GM19455 (cell line): ENCODE results near the gene ZNF689.

Experiments
- ATAC-seq: cut with Tn5 transposase; IDR thresholded peaks from one replicate; pipeline ENCODE4 v1.9.1; 2021; ENCODE audit not compliant: unreplicated experiment

ZNF689 gene

GRCh38 chr16:30566531-30566930 is 43.7 kb downstream of the ZNF689 start:
- no peak for ATAC-seq

DNA sequence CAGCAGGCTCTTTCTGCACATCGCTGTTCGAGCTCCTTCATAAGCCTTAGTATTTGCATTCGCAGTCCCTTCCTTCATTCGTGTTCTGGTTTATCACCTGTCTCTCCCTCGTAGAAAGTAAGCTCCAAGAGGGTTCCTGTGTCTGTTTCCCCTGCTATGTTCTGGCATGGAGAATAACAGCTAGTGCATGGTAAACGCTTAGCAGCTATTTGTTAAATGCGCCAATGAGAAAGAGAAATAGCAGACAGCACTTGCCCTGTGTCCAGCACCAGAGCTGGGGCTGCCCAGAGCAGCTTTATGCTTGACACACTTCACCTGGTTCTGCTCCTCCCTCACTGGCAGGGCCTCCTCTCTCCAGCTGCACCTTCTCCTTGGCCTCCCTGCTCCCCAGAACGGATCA is 44.2 kb downstream of the ZNF689 start:
- no peak for ATAC-seq

- ATAC-seq = no peak
Observed at GRCh38 chr16:30565526-30565925, 44.7 kb downstream of the ZNF689 start.

GRCh38 chr16:30562021-30562420 is 48.2 kb downstream of the ZNF689 start:
- no peak for ATAC-seq

DNA sequence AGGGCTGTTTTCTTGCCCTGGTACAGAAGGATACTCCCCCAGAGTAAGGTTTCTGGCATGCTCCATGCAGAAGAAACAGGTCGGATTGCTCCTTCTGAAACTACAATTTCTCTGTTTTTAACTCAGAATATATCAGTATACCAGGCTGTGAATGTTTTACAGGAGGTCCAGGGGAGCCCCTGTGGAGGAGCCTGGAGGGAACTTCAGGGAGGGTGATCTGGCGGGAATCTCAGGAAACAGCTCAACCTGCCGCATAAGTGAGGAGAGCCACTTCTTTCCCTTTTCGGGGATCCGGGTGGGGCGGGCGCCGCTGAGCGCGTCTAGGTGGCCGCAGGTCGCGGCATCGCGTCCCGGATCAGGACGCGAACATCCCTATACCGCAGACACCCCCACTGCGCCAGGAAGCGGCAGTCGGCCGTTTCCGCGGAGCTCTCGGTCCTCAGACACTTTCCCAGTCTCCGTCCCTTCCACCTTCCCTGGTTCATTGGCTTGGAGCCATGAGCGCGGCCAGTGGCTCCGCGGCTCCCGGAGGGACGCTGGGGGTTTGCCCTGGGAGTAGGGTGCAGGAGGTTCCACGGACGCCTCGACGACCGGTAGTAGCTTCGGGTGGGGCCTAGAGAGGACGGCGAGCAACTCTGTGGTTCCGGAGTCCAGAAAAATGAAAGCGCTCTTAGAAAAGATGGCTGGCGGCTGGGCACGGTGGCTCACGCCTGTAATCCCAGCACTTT is 48.9 kb downstream of the ZNF689 start:
- ATAC-seq = no peak

- ATAC-seq = no peak
Observed at GRCh38 chr16:30559690-30560089, 50.5 kb downstream of the ZNF689 start.

DNA sequence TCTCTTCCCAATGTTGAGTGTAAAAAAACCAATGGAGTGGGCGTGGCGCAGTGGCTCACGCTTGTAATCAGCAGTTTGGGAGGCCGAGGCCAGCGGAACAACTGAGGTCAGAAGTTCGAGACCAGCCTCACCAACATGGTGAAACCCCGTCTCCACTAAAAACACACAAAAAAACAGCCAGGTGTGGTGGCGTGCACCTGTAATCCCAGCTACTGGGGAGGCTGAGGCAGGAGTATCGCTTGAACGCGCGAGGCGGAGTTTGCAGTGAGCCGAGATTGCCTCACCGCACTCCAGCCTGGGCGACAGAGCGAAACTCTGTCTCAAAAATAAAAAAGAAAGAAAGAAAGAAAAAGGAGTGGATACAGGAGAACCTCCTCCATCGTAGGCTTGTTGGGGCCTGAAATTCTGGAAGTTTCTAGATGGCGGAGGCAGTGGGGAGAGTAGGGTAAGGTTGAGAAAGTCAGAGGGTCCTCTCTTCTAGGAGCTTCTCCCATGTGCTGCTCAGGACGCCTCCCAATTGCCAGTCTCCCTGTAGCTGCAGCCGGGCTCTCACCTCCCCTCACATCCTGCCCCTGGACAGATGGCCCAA is 51.3 kb downstream of the ZNF689 start:
- ATAC-seq = no peak

- peak; percentile 85 for ATAC-seq
Observed at GRCh38 chr16:30557957-30558788, 52.0 kb downstream of the ZNF689 start, which contains the start of gene ZNF764. Gene ZNF764 (minus strand): TSS chr16:30558374. CDS start chr16:30558182, 192 bp downstream.

DNA sequence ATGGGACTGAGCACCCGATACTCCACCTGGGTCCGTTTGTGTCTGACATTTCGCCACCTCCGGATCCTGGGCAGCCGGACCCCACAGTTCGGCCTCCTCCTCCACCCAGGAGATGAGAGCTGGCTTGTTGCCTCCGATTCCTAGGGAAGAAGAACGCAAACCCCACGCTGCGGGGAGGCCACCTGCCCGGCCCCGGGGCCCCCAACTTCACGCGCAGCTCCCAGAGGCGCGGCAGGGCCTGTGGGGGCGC is 52.6 kb downstream of the ZNF689 start:
- no peak for ATAC-seq

DNA sequence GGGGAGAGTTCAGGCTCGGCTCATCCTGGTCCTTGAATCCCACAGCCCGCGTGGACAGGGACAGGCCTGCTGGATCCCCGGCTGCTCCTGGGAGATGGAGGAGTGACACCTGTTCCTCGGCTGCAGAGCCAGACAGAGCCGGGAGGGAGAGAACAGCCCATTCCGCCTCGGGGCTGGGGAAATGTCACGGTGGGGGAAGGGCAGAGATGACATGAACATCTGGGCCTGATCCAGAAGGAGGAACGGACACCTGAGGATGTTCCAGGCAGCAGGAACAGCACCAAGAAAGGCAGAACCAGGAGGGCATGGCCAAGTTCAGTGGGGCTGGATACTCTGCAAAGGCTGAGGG is 54.1 kb downstream of the ZNF689 start:
- ATAC-seq = no peak

DNA sequence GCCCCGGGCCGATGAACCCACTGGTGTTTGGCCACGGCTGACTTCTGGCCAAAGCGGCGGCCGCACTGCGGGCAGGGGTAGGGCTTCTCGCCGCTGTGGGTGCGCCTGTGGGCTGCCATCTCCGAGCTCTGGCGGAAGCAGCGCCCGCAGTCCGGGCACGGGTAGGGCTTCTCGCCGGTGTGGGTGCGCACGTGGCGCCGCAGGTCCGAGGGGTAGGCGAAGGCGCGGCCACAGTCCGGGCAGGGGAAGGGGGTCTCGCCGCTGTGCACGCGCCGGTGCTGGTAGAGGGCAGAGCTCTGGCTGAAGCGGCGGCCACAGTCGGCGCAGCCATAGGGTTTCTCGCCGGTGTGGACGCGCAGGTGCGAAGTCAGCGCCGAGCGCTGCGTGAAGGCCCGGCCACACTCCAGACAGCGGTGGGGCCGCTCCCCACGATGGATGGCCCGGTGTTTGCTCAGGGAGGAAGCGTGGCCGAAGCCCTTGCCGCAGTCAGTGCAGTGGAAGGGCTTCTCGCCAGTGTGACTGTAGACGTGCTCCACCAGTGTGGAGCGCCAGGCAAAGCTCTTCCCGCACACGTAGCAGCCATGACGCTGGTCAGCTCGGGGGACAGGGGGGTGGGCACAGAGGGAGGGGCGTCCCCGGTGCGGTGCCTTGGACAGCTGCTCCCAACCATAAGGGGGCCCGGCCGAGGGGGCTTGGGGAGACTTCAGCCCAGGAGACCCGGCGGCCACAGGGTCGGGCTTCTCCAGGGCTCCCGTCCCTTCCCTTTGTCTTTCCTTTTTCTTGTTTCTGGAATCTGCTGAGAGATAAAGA is 54.7 kb downstream of the ZNF689 start:
- ATAC-seq = no peak

- no peak for ATAC-seq
Observed at GRCh38 chr16:30554557-30555314, 55.5 kb downstream of the ZNF689 start.

DNA sequence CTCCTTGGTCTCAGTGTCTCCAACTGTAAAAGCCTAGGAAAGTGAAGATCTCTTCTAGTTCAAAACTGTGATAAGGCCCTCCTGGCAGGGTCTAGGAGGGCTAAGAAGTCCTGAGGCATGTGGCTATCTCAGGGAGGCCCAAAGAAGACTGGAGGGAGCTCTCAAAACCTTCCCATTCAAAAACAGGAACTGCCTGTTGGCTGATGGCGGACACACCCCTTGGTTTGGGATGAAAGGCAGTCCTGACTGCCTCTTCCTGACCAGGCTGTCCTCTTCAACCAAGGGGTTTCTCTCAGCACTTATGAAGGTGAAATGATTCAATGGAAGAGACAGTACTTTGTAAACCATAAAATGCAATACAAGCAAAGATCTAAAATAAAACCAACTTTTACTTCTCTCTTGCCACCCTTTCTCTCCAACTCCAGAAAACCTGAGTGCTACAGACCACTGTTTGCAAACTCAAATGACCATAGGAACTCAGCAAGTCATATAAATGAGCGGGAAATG is 56.7 kb downstream of the ZNF689 start:
- no peak for ATAC-seq

DNA sequence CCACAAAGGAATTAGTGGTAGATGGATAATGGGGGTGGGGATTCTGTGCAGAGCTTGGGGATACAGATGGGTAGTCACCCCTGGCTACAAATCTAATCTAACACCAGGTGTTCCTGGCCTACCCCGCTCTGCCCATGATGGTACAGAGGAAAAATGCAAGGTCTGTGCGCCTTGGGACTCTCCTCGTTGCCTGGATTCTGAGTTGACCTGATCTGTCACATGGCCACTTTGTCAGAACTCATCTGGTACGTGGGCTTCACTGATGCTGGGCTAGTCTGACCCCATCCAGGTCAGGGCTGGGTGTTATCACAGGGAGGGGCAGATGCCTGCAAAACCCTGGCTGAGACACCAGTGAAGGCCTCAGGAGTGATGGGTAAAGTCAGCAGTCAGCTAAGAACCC is 57.2 kb downstream of the ZNF689 start:
- no peak for ATAC-seq
